Measurements from ENCODE around the gene MAD2L2. TPM values are rescaled to one million over a fixed set of nuclear protein-coding genes. Genes with fewer than 3 reads are reported as not detected.

The MAD2L2 gene
- total RNA-seq, 1 donor from 2014 or later: 34.9 TPM

DNA sequence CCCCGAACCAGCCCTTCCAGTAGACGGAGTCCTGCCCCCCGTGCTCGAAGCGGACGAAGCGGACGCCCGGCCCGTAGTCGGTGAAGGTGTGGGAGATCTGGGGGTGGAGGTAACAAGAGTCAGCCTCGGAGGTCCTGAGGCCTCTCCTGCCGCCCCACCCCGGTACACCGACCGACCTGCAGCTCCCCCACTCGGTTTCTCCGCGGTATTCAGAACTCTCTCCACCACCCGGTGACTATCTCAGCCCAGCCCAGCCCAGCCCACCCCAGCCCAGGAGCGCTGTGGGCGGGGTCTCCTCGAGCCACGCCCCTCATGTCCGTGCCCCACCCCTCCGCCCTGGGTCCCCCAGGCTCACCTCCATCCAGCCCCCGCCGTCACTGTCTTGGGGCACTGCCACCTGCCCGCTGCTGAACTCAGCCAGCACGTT lies 32.2 kb downstream of the MAD2L2 start:
- TF ChIP-seq, protein P1, sequence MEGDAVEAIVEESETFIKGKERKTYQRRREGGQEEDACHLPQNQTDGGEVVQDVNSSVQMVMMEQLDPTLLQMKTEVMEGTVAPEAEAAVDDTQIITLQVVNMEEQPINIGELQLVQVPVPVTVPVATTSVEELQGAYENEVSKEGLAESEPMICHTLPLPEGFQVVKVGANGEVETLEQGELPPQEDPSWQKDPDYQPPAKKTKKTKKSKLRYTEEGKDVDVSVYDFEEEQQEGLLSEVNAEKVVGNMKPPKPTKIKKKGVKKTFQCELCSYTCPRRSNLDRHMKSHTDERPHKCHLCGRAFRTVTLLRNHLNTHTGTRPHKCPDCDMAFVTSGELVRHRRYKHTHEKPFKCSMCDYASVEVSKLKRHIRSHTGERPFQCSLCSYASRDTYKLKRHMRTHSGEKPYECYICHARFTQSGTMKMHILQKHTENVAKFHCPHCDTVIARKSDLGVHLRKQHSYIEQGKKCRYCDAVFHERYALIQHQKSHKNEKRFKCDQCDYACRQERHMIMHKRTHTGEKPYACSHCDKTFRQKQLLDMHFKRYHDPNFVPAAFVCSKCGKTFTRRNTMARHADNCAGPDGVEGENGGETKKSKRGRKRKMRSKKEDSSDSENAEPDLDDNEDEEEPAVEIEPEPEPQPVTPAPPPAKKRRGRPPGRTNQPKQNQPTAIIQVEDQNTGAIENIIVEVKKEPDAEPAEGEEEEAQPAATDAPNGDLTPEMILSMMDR (IDR thresholded peaks at IDR 0.05): no peak
- Mint-ChIP-seq H3K4me3 (no peak overlapping the region), H3K27ac (no peak overlapping the region), H3K27me3 (no peaks in the 10 kb centered on the region), H3K36me3 (ENCODE audit: low read depth) (no peaks in the 10 kb centered on the region), H3K4me1 (peaks cover 23% of the 10 kb centered on the region), H3K9me3 (no peaks in the 10 kb centered on the region)
- intact Hi-C loops (cut with micrococcal nuclease): no loop called here
- POLR2A ChIA-PET: interaction anchor here (2.5 to 2.7 kb wide), 2 partner anchors 16 to 259 kb away, joined by 15 to 16 read pairs; partner anchors contain the start of gene FBXO6
- CTCF ChIA-PET: interaction anchor here (1.0 to 7.3 kb wide), 4 partner anchors 15 to 611 kb away, joined by 3 to 74 read pairs (median 16); partner anchors contain the start of gene FBXO6
- DNase-seq (peak; percentile 36), ATAC-seq (ENCODE audit: low read depth) (peak; percentile 50)

GRCh38 chr1:11648039-11648438 lies 32.9 kb downstream of the MAD2L2 start:
- TF ChIP-seq, protein P1 (IDR thresholded peaks at IDR 0.05): no peak
- intact Hi-C loops (cut with micrococcal nuclease): no loop called here
- Mint-ChIP-seq H3K27me3 (no peaks in the 10 kb centered on the region), H3K9me3 (no peaks in the 10 kb centered on the region), H3K4me3 (no peak overlapping the region), H3K36me3 (ENCODE audit: low read depth) (no peaks in the 10 kb centered on the region), H3K4me1 (peaks cover 23% of the 10 kb centered on the region), H3K27ac (no peak overlapping the region)
- DNase-seq (no peak), ATAC-seq (ENCODE audit: low read depth) (no peak)
- POLR2A ChIA-PET: no interaction called here
- CTCF ChIA-PET: interaction anchor here (1.0 to 7.3 kb wide), 3 partner anchors 67 to 610 kb away, joined by 3 to 74 read pairs (median 13); no protein-coding TSS in a partner anchor

DNA sequence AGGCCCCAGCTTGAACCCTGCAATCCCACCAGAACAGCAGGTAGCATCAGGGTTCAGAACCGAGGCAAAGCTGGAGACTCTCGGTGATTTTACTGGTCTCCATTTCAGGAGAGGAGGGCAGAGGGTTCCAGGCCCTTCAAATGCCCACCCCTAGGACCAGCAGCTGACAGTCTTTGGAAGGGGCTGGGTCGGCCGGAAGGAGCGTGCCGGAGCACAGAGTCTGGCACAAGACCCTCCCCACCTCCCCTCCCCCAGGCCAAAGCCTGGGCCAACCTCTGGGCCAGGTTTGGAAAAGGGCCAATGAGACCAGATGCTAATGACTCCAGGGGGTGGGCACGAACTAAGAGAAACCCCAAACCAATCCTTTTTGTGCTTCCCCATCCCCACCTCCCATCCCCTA lies 33.6 kb downstream of the MAD2L2 start:
- ChIA-PET CTCF (interaction anchor here (1.0 to 7.3 kb wide), 3 partner anchors 68 to 609 kb away, joined by 3 to 74 read pairs (median 13); no protein-coding TSS in a partner anchor), POLR2A (no interaction called here)
- Mint-ChIP-seq H3K9me3 (no peaks in the 10 kb centered on the region), H3K27me3 (peaks cover 2% of the 10 kb centered on the region), H3K4me3 (no peak overlapping the region), H3K36me3 (ENCODE audit: low read depth) (no peaks in the 10 kb centered on the region), H3K4me1 (peaks cover 22% of the 10 kb centered on the region), H3K27ac (no peak overlapping the region)
- DNase-seq (no peak), ATAC-seq (ENCODE audit: low read depth) (no peak)
- TF ChIP-seq, protein P1 (IDR thresholded peaks at IDR 0.05): no peak
- intact Hi-C loops (cut with micrococcal nuclease): no loop called here

GRCh38 chr1:11646317-11646716 lies 34.6 kb downstream of the MAD2L2 start:
- ChIA-PET CTCF (interaction anchor here (0.8 to 5.8 kb wide), 8 partner anchors 14 to 608 kb away, joined by 3 to 101 read pairs (median 6); partner anchors contain the start of gene FBXO6), POLR2A (interaction anchor here (0.9 to 1.3 kb wide), 2 partner anchors 85 to 373 kb away, joined by 4 read pairs; no protein-coding TSS in a partner anchor)

DNA sequence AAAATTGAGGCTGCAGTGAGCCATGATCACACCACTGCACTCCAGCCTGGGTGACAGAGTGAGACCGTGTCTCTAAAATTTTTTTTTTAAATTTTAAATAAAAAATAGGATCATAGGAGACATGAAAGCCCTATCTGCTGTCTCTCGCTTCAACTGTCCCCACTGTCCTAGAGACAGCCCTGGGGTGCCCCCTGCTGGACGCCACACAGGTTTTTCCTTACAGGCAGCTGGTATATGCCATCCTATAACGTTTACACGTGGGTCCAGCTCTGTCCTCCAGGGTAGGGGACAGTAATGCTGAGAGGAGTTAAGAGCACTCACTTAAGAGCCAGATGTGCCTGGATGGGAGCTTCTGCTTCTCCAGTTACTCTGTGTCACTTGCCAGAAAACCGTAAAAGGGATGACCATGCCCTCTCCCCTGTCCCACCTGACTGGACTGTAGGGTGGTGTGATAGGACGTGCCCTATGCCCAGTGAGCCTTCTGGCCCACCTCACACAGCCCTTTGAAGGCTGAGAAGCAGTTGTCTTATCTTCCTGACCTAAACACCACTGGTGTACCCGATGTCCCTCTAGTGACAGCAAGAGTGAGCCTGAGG lies 35.2 kb downstream of the MAD2L2 start:
- Mint-ChIP-seq H3K9me3 (no peaks in the 10 kb centered on the region), H3K4me1 (peaks cover 15% of the 10 kb centered on the region), H3K27ac (no peak overlapping the region), H3K36me3 (ENCODE audit: low read depth) (no peaks in the 10 kb centered on the region), H3K4me3 (no peak overlapping the region), H3K27me3 (peaks cover 2% of the 10 kb centered on the region)
- CTCF ChIA-PET: interaction anchor here (0.8 to 5.8 kb wide), 9 partner anchors 10 to 608 kb away, joined by 3 to 101 read pairs (median 6); partner anchors contain the start of gene FBXO6
- DNase-seq: peak; percentile 66
- POLR2A ChIA-PET: interaction anchor here (0.9 to 1.3 kb wide), 2 partner anchors 85 to 372 kb away, joined by 4 read pairs; no protein-coding TSS in a partner anchor
- intact Hi-C loops (cut with micrococcal nuclease): no loop called here
- ATAC-seq (ENCODE audit: low read depth): peak; percentile 48
- TF ChIP-seq, protein P1 (IDR thresholded peaks at IDR 0.05): no peak

More at GRCh38 chr1:11646317-11646716, 34.6 kb downstream of the MAD2L2 start:
- H3K4me3 Mint-ChIP-seq: no peak overlapping the region
- ATAC-seq (ENCODE audit: low read depth): no peak
- H3K36me3 Mint-ChIP-seq (ENCODE audit: low read depth): no peaks in the 10 kb centered on the region
- H3K9me3 Mint-ChIP-seq: no peaks in the 10 kb centered on the region
- DNase-seq: no peak
- peaks cover 21% of the 10 kb centered on the region for H3K4me1 Mint-ChIP-seq
- intact Hi-C loops (cut with micrococcal nuclease): no loop called here
- TF ChIP-seq, protein P1 (IDR thresholded peaks at IDR 0.05): no peak
- H3K27me3 Mint-ChIP-seq: peaks cover 2% of the 10 kb centered on the region
- no peak overlapping the region for H3K27ac Mint-ChIP-seq

Measured in activated B cell treated with CpG ODN at 0.5 μM for 24 hours (primary cell).